Astrocyte (in vitro differentiated cells and primary cell): Measurements from ENCODE around the gene INPP5B. TPM values are rescaled to one million over a fixed set of nuclear protein-coding genes. Genes with fewer than 3 reads are reported as not detected.
"Not testable (repeated sequence)": the region's sequence is repeated elsewhere in the genome, so short reads cannot be mapped to it uniquely, and the experiment has no call there.

ENCODE experiments used
- DNase-seq: peaks from one replicate; pipeline ENCODE4 v3.0.0-alpha.2; 2010; ENCODE audit warnings: low read depth
- FAIRE-seq: peaks from 2 replicates; lab custom pipeline; 2011; peaks lifted over from hg19 to GRCh38; lab: Jason Lieb, UNC
- H2AFZ ChIP-seq: 2 replicates; pipeline ENCODE4 v1.6.0; 2012; ENCODE audit warnings: low read depth, low read length, inconsistent platforms
- H3K27ac ChIP-seq: 2 replicates; pipeline ENCODE4 v1.5.1; 2011; ENCODE audit warnings: low read depth, low read length, inconsistent platforms
- H3K27me3 ChIP-seq: 2 replicates; pipeline ENCODE4 v1.6.0; 2011; ENCODE audit warnings: low read length, inconsistent platforms; ENCODE audit not compliant: insufficient read depth
- H3K36me3 ChIP-seq: 2 replicates; pipeline ENCODE4 v1.5.1; 2011; ENCODE audit warnings: low read length, inconsistent platforms; ENCODE audit not compliant: insufficient read depth
- H3K4me1 ChIP-seq: 2 replicates; pipeline ENCODE4 v1.5.1; 2011; ENCODE audit warnings: low read length, inconsistent platforms; ENCODE audit not compliant: insufficient read depth
- H3K4me2 ChIP-seq: 2 replicates; pipeline ENCODE4 v1.6.0; 2012; ENCODE audit warnings: low read length, inconsistent platforms
- H3K4me3 ChIP-seq: 2 replicates; pipeline ENCODE4 v1.5.1; 2011; ENCODE audit warnings: low read depth, mild to moderate bottlenecking, low read length, inconsistent platforms; ENCODE audit not compliant: insufficient read depth
- H3K79me2 ChIP-seq: 2 replicates; pipeline ENCODE4 v1.6.0; 2012; ENCODE audit warnings: mild to moderate bottlenecking, low read length, inconsistent platforms; ENCODE audit not compliant: insufficient read depth
- H3K9ac ChIP-seq: 2 replicates; pipeline ENCODE4 v1.6.0; 2012; ENCODE audit warnings: mild to moderate bottlenecking, low read length, inconsistent platforms
- H3K9me3 ChIP-seq: 2 replicates; pipeline ENCODE4 v1.5.1; 2012; ENCODE audit warnings: low read depth, mild to moderate bottlenecking, low read length, inconsistent platforms; ENCODE audit not compliant: insufficient read depth
- H4K20me1 ChIP-seq: 2 replicates; pipeline ENCODE4 v1.6.0; 2012; ENCODE audit warnings: low read length, inconsistent platforms; ENCODE audit not compliant: insufficient read depth
- H3K27ac Mint-ChIP-seq: one replicate; pipeline ENCODE4 v1.8.0; 2021; ENCODE audit warnings: mild to moderate bottlenecking, mixed read lengths; ENCODE audit not compliant: unreplicated experiment
- H3K27me3 Mint-ChIP-seq: one replicate; pipeline ENCODE4 v1.8.0; 2021; ENCODE audit warnings: low read depth, mixed read lengths; ENCODE audit not compliant: unreplicated experiment
- H3K36me3 Mint-ChIP-seq: one replicate; pipeline ENCODE4 v1.8.0; 2021; ENCODE audit warnings: low read depth, mixed read lengths; ENCODE audit not compliant: unreplicated experiment
- H3K4me1 Mint-ChIP-seq: one replicate; pipeline ENCODE4 v1.8.0; 2021; ENCODE audit warnings: low read depth, mixed read lengths; ENCODE audit not compliant: unreplicated experiment
- H3K4me3 Mint-ChIP-seq: one replicate; pipeline ENCODE4 v1.8.0; 2021; ENCODE audit warnings: mild to moderate bottlenecking, moderate library complexity, mixed read lengths; ENCODE audit not compliant: unreplicated experiment
- H3K9me3 Mint-ChIP-seq: one replicate; pipeline ENCODE4 v1.8.0; 2021; ENCODE audit warnings: mild to moderate bottlenecking, mixed read lengths; ENCODE audit not compliant: unreplicated experiment
- CTCF ChIP-seq: IDR thresholded peaks from 2 replicates; pipeline ENCODE4 v1.5.1; 2011; ENCODE audit warnings: low read depth, mild to moderate bottlenecking, inconsistent platforms, low read length, moderate library complexity; ENCODE audit not compliant: insufficient read depth
- EZH2 ChIP-seq: IDR thresholded peaks from 2 replicates; pipeline ENCODE4 v1.6.1; 2012; ENCODE audit warnings: mild to moderate bottlenecking, low read length, inconsistent platforms; ENCODE audit not compliant: insufficient read depth
- total RNA-seq: library from RNA; stranded (reverse); gene quantifications from 2 replicates; pipeline ENCODE4 v1.2.1, GENCODE V29; 2021

The INPP5B gene
- total RNA-seq, 1 donor from 2014 or later: 19.4 TPM

GRCh38 chr1:37940299-37940947 lies 6.4 kb downstream of the INPP5B start:
- H3K9ac ChIP-seq: no peak overlapping the region
- H3K27me3 ChIP-seq: no peaks in the 10 kb centered on the region
- TF ChIP-seq CTCF (no peak), EZH2 (no peak)
- no peaks in the 10 kb centered on the region for H3K9me3 Mint-ChIP-seq
- H3K4me2 ChIP-seq: no peak overlapping the region
- no peaks in the 10 kb centered on the region for H3K79me2 ChIP-seq
- no peaks in the 10 kb centered on the region for H3K9me3 ChIP-seq
- peaks cover 8% of the 10 kb centered on the region for H3K4me1 Mint-ChIP-seq
- no peak overlapping the region for H3K4me3 Mint-ChIP-seq
- peaks cover 10% of the 10 kb centered on the region for H3K4me1 ChIP-seq
- H4K20me1 ChIP-seq: no peaks in the 10 kb centered on the region
- peaks cover 11% of the 10 kb centered on the region for H3K36me3 Mint-ChIP-seq
- no peak for FAIRE-seq
- no peak overlapping the region for H3K4me3 ChIP-seq
- H3K27ac ChIP-seq: no peak overlapping the region
- H3K27ac Mint-ChIP-seq: no peak overlapping the region
- H3K36me3 ChIP-seq: peaks cover 9% of the 10 kb centered on the region
- no peak for DNase-seq
- H2AFZ ChIP-seq: no peak overlapping the region
- no peaks in the 10 kb centered on the region for H3K27me3 Mint-ChIP-seq

- H3K4me2 ChIP-seq, H3K27me3 Mint-ChIP-seq, H2AFZ ChIP-seq, H3K79me2 ChIP-seq, H3K4me3 Mint-ChIP-seq, H3K27ac ChIP-seq, H3K4me1 ChIP-seq, H3K9me3 ChIP-seq, H3K9me3 Mint-ChIP-seq, H3K4me1 Mint-ChIP-seq, FAIRE-seq, DNase-seq, H3K4me3 ChIP-seq, H3K27me3 ChIP-seq, H4K20me1 ChIP-seq, H3K9ac ChIP-seq, H3K36me3 ChIP-seq, H3K27ac Mint-ChIP-seq: not testable (repeated sequence)
- H3K36me3 Mint-ChIP-seq: peaks cover 16% of the 10 kb centered on the region
Measured at GRCh38 chr1:37936760-37937159, 10.1 kb downstream of the INPP5B start.

- Histone ChIP-seq H3K27me3 (no peaks in the 10 kb centered on the region), H2AFZ (no peak overlapping the region), H3K36me3 (no peaks in the 10 kb centered on the region), H3K9ac (no peak overlapping the region), H3K27ac (peak overlapping the region; percentile 32), H3K4me1 (peaks cover 12% of the 10 kb centered on the region), H3K4me3 (no peak overlapping the region), H4K20me1 (peaks cover 7% of the 10 kb centered on the region), H3K79me2 (peaks cover 5% of the 10 kb centered on the region), H3K4me2 (peak overlapping the region; percentile 65), H3K9me3 (no peaks in the 10 kb centered on the region)
- FAIRE-seq (no peak), DNase-seq (peak; percentile 66)
- Mint-ChIP-seq H3K4me3 (peak overlapping the region; percentile 45), H3K9me3 (no peaks in the 10 kb centered on the region), H3K27me3 (no peaks in the 10 kb centered on the region), H3K27ac (peak overlapping the region; percentile 77), H3K4me1 (peaks cover 9% of the 10 kb centered on the region), H3K36me3 (peaks cover 15% of the 10 kb centered on the region)
- TF ChIP-seq EZH2 (no peak), CTCF (no peak)
Measured at GRCh38 chr1:37932759-37933158, 14.1 kb downstream of the INPP5B start.
